Measurements from ENCODE around the gene RAD51AP2. TPM values are rescaled to one million over a fixed set of nuclear protein-coding genes. Genes with fewer than 3 reads are reported as not detected.
A peak's percentile ranks its signal among the peaks of the same experiment; 100 is the strongest.

Gene RAD51AP2
- total and polyA plus RNA-seq, 2 of the 13 experiments (the other 11 are each of a cell fraction or from before 2014, with no cell fraction given), result 0.11 to 0.12 TPM

- TF ChIP-seq ZSCAN5A (CRISPR knock-in tag; IDR thresholded peaks at IDR 0.05; ENCODE audit: borderline replicate concordance) (peak; percentile 95), ZBTB43 (CRISPR knock-in tag; conservative IDR thresholded peaks at IDR 0.05) (peak; percentile 80), ZNF367 (CRISPR knock-in tag; IDR thresholded peaks at IDR 0.05; ENCODE audit: borderline replicate concordance) (0 out of 2 replicates have a peak, but pooled peaks have one; percentile 24), NR2F6 (IDR thresholded peaks at IDR 0.05) (peak; percentile 46), NR2F6 (CRISPR knock-in tag; IDR thresholded peaks at IDR 0.05) (0 out of 2 replicates have a peak, but pooled peaks have one; percentile 12), FOSL1 (CRISPR knock-in tag; IDR thresholded peaks at IDR 0.05; ENCODE audit: borderline replicate concordance) (no peak; the same call in 1 of the 2 replicates), SP5 (CRISPR knock-in tag; IDR thresholded peaks at IDR 0.05; ENCODE audit: borderline replicate concordance, low read depth) (peak; percentile 58), ZNF883 (CRISPR knock-in tag; IDR thresholded peaks at IDR 0.05; ENCODE audit: not compliant biosample characterization) (peak; percentile 93), ZNF562 (CRISPR knock-in tag; IDR thresholded peaks at IDR 0.05; ENCODE audit: borderline replicate concordance) (0 out of 2 replicates have a peak, but pooled peaks have one; percentile 33), ETV5 (CRISPR knock-in tag; IDR thresholded peaks at IDR 0.05; ENCODE audit: borderline replicate concordance) (peak; percentile 38), ZNF703 (CRISPR knock-in tag; IDR thresholded peaks at IDR 0.05; ENCODE audit: borderline replicate concordance) (no peak), SATB2 (CRISPR knock-in tag; IDR thresholded peaks at IDR 0.05) (peak; percentile 83; the same call in 1 of the 2 replicates), RAD51 (IDR thresholded peaks at IDR 0.05; ENCODE audit: borderline replicate concordance) (no peak), FOXJ3 (CRISPR knock-in tag; IDR thresholded peaks at IDR 0.05; ENCODE audit: borderline replicate concordance) (peak; percentile 66; the same call in 1 of the 2 replicates), TCF7L2 (IDR thresholded peaks at IDR 0.05; ENCODE audit: low read depth, low read length) (no peak), TIGD3 (CRISPR knock-in tag; IDR thresholded peaks at IDR 0.05; ENCODE audit: borderline replicate concordance) (no peak), NBN (conservative IDR thresholded peaks at IDR 0.05) (no peak), MEF2D (CRISPR knock-in tag; IDR thresholded peaks at IDR 0.05) (no peak; the same call in none of the 2 replicates), KLF16 (CRISPR knock-in tag; IDR thresholded peaks at IDR 0.05) (peak in 1 of 2 experiments; percentile 38; a peak in 2 of 4 replicates), ZNF292 (CRISPR knock-in tag; IDR thresholded peaks at IDR 0.05; ENCODE audit: borderline replicate concordance, low read depth) (peak; percentile 33; the same call in 1 of the 2 replicates), ZMYM4 (CRISPR knock-in tag; IDR thresholded peaks at IDR 0.05) (peak; percentile 86), DMAP1 (CRISPR knock-in tag; IDR thresholded peaks at IDR 0.05) (peak; percentile 95), KDM6A (CRISPR knock-in tag; IDR thresholded peaks at IDR 0.05; ENCODE audit: low read depth) (no peak), ZNF451 (CRISPR knock-in tag; IDR thresholded peaks at IDR 0.05) (peak; percentile 94), BCLAF1 (IDR thresholded peaks at IDR 0.05) (no peak)
These were observed 22.0 kb upstream of the RAD51AP2 start, which contains the start of gene VSNL1 (continued) for GRCh38 chr2:17540093-17540812.

Data from HepG2 (cell line).